Bronchial epithelial cell (primary cell): Measurements from ENCODE around the gene TSPYL6. TPM values are rescaled to one million over a fixed set of nuclear protein-coding genes. Genes with fewer than 3 reads are reported as not detected.
"Not testable (repeated sequence)": the region's sequence is repeated elsewhere in the genome, so short reads cannot be mapped to it uniquely, and the experiment has no call there.

Experiments
- DNase-seq: peaks from one replicate; pipeline ENCODE4 v3.0.0-alpha.2; 2010; ENCODE audit warnings: low read depth
- FAIRE-seq: peaks from 2 replicates; lab custom pipeline; 2011; peaks lifted over from hg19 to GRCh38; lab: Jason Lieb, UNC
- H3K27me3 ChIP-seq: 2 replicates; pipeline ENCODE4 v1.5.1; 2011; ENCODE audit warnings: low read length; ENCODE audit not compliant: control insufficient read depth, insufficient read depth
- H3K36me3 ChIP-seq: 2 replicates; pipeline ENCODE4 v1.5.1; 2011; ENCODE audit warnings: low read length; ENCODE audit not compliant: control insufficient read depth, insufficient read depth
- H3K4me3 ChIP-seq: 2 replicates; pipeline ENCODE4 v1.5.1; 2011; ENCODE audit warnings: mild to moderate bottlenecking, low read depth, low read length, control low read depth
- CTCF ChIP-seq: IDR thresholded peaks from 2 replicates; pipeline ENCODE4 v1.5.1; 2011; ENCODE audit warnings: mild to moderate bottlenecking, moderate library complexity, low read length, control low read depth, inconsistent platforms; ENCODE audit not compliant: insufficient read depth, severe bottlenecking
- total RNA-seq: library from RNA; depleted of rRNA; stranded (reverse); fragments of >200 nt; gene quantifications from 2 replicates; pipeline ENCODE4 v1.2.1, GENCODE V29; 2014

TSPYL6 gene
- not detected in 2 replicates for total RNA-seq

GRCh38 chr2:54256091-54256694, at the start of gene TSPYL6:
TSPYL6 (minus strand) TSS chr2:54256229; CDS start chr2:54256151, 78 bp downstream.
- DNase-seq (no peak), FAIRE-seq (no peak)
- Histone ChIP-seq H3K27me3 (no peaks in the 10 kb centered on the region), H3K4me3 (no peak within 1 kb of the TSS), H3K36me3 (no peaks in the 10 kb centered on the region)
- no peak for TF ChIP-seq CTCF

GRCh38 chr2:54303631-54304030, 47.6 kb upstream of the TSPYL6 start:
- DNase-seq, result no peak
- FAIRE-seq, result no peak
- no peaks in the 10 kb centered on the region for H3K27me3 ChIP-seq
- H3K4me3 ChIP-seq, result no peak overlapping the region
- no peaks in the 10 kb centered on the region for H3K36me3 ChIP-seq
- TF ChIP-seq CTCF, result no peak

- no peaks in the 10 kb centered on the region for H3K36me3 ChIP-seq
- no peak overlapping the region for H3K4me3 ChIP-seq
- H3K27me3 ChIP-seq, result no peaks in the 10 kb centered on the region
- TF ChIP-seq CTCF, result no peak
- no peak for DNase-seq
- FAIRE-seq, result no peak
Observed at GRCh38 chr2:54298514-54298913, 42.5 kb upstream of the TSPYL6 start.

- no peak for TF ChIP-seq CTCF
- FAIRE-seq (no peak), DNase-seq (no peak)
- H3K4me3 ChIP-seq, result no peak overlapping the region
- no peaks in the 10 kb centered on the region for H3K36me3 ChIP-seq
- no peaks in the 10 kb centered on the region for H3K27me3 ChIP-seq
Observed at GRCh38 chr2:54295911-54296310, 39.9 kb upstream of the TSPYL6 start.

GRCh38 chr2:54294665-54295064, 38.6 kb upstream of the TSPYL6 start:
- DNase-seq, result peak; percentile 45
- FAIRE-seq, H3K36me3 ChIP-seq, H3K27me3 ChIP-seq, H3K4me3 ChIP-seq: not testable (repeated sequence)

GRCh38 chr2:54290356-54291025, 34.5 kb upstream of the TSPYL6 start:
- FAIRE-seq, result no peak
- no peak for TF ChIP-seq CTCF
- DNase-seq, result no peak
- H3K27me3 ChIP-seq, result no peaks in the 10 kb centered on the region
- H3K4me3 ChIP-seq, result no peak overlapping the region
- no peaks in the 10 kb centered on the region for H3K36me3 ChIP-seq
